ENCODE results near the gene DNAI4.
"Not testable (repeated sequence)": the region's sequence is repeated elsewhere in the genome, so short reads cannot be mapped to it uniquely, and the experiment has no call there.

Gene DNAI4

DNA sequence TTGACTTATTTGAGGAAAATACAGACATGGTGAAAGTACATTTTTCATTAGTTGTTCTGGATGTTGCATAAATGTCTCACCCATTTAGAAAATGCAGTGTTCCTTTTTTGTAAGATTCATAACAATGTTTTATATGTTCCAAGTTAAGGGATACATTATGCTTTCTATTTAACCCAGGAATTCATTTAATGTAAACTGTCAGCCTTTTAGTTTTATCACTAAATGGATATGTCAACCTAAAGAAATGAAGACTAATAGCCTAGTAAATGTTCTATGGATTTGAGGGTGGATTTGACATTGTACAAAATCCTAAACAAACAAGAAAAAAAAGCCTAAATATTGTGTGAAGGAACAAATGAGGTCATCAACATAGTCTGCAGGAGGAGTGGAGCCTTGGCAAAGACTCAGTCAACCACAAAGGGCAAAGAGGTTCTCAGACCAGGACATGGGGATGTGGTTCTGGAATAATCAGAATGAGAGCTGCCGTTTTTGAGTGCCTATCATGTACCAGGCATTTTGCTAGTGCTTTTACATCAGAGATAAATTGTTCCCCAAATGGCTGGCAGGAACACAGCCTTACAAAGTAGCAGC, 114.8 kb downstream of the DNAI4 start:
- peak; percentile 9 for DNase-seq

DNA sequence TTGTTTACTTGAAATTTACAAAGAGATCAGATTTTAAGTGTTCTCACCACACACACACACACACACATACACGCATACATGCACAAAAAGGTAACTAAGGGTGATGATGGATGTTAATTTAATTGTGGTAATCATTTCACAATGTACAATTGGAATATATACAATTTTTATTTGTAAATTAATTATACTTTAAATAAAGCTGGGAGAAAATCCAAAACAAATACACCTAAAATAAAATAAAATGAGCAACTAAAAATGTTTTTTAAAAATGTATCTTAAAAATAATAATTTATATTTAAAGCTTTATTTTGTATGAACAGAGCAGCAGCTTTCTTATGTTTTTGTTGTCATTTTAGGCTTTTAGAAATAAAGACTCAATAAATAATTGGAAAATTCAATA, 115.4 kb downstream of the DNAI4 start:
- DNase-seq: no peak

DNA sequence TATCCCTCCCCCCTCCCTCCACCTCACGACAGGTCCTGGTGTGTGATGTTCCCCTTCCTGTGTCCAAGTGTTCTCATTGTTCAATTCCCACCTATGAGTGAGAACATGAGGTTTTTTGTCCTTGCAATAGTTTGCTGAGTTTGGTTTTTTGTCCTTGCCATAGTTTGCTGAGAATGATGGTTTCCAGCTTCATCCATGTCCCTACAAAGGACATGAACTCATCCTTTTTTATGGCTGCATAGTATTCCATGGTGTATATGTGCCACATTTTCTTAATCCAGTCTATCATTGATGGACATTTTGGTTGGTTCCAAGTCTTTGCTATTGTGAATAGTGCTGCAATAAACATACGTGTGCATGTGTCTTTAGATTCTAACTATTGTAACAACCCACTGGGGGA, 128.8 kb downstream of the DNAI4 start:
- not testable (repeated sequence) for DNase-seq

DNA sequence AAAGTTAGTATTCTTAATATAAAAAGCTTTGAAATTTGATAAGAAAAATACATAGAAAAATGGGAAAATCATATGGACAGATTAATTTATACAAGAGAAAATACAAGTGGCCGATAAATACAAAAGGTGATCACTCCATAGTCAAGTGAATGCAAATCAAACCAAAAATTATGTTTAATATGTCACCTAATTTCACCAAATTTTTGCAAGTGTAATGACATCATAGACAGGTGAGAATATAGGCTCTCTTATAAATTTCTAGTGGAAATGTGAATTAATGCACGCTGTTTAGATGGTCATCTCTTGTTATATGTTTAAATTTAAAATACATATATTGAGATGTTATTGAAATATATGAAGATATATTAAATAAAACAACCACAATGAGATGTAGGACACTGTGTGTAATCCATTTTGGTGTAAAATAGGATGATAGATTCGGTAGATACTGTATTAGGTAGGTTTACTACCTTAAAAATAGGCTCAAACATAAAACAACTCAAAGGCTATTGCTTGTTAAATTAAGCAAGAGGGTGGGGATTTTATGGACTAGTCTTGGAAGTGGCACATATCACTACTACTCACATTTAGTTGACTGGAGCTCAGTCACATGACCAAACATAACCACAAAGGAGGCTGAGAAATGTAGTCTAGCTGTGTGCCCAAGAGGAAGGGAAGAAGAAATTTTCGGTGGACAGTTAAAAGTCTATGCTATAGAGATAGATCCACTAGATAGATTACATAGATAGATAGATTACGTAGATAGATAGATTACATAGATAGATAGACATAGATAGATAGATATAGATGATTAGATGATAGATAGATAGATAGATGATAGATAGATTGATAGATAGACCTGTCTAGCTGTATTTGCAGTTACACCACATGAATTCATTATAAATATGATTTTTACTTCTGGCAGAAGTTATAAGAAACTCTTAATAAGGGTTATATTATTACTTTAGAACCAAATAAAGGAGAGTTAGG, 132.7 kb downstream of the DNAI4 start:
- no peak for DNase-seq

DNA sequence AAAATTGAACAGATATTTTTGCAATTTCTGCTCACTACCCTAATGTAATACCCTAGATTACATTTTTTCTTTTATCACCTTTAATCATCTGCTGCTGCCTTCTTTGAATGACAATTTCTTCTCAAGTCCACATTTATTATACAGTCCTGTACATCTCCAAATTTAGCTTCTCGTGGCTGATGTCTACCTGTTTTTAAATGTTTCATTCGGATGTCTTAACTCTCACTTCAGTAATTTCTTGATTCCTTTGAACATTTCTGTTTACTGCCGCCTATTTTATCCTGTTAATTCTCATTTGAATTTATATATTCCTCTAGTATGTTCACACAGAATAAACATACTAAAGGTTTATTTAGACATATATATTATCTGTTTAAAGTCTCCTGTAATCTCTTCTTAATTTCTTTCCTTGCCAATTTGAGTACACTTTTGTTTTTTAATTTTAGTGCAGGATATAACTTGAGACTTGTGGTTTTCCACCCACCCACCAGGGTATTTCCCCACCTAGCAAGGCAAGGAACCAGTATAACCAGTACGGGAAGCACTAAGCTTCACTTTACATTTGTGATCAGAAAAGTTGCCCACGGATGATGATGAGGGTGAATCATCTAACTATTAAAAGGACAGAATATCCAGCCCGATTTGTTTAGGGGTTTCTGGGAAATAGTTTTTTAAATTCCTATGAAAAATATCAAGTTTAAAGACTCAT, 136.3 kb downstream of the DNAI4 start:
- no peak for DNase-seq

DNA sequence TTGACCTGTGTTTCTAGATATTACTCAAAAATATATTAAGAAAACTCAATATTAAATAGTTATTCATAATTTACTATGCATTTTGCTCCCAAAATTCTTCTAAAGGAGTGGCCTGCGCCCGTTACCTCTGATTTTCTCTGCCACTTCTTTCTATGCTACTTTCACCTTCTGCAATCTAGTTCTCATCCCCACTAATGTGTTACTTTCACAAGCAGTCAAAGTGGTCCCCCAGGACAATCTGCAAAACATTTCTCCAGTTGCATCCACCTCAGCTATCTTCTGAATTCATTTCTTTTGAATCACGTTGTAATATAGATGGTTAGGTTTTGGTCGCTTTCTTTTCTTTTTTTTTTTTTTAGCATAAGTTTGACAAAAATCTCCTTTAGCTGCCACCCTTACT, 137.0 kb downstream of the DNAI4 start:
- no peak for DNase-seq

DNA sequence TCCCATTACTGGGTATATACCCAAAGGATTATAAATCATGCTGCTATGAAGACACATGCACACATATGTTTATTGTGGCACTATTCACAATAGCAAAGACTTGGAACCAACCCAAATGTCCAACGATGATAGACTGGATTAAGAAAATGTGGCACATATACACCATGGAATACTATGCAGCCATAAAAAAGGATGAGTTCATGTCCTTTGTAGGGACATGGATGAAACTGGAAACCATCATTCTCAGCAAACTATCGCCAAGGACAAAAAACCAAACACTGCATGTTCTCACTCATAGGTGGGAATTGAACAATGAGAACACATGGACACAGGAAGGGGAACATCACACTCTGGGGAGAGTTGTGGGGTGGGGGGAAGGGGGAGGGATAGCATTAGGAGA, 138.9 kb downstream of the DNAI4 start:
- DNase-seq: not testable (repeated sequence)

DNA sequence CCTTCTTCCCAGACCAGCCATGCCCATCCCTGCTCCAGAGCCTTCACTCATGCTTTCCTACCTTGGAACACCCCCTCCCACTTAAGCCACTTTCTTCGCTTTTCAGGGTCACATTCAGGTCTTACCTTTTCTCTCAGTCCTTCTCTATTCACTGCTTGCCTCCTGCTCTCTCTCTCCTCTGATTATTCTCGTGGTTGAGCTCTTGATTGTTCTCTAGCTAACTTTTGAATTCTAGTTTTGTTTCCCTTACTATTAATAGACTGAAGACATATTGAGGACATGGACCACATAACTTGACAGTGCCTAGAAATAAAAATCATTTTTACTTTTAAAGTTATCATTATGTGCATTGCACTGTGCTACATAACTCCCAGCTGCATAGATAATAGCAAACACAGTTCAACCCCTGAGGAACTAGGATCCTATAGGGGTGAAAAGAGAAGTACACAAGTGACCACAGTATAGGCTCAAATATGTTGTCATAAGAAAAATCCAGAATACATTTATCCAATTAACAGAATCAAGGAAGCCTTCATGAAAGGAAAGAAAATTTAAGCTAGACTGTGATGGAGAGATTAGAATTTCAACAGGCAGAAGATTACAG, 145.1 kb downstream of the DNAI4 start:
- DNase-seq: no peak

DNA sequence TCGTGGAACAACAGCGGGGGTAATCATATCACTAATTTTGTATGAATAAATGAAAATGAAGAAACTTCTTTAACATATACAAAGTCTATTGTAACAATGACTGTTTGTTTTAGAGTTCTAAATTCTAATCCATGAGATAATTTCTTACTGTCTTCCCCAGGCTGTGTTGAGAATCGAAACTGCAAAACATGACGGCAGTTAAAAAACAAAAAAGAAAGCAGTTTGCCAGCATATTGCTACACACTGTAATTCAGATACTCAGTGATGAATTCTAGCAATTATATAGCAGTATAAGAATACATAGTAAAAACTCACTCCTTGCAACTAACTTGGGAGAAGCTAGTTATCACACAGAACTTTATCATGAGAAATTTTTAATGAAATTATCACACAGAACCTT, 145.7 kb downstream of the DNAI4 start:
- DNase-seq: no peak

DNA sequence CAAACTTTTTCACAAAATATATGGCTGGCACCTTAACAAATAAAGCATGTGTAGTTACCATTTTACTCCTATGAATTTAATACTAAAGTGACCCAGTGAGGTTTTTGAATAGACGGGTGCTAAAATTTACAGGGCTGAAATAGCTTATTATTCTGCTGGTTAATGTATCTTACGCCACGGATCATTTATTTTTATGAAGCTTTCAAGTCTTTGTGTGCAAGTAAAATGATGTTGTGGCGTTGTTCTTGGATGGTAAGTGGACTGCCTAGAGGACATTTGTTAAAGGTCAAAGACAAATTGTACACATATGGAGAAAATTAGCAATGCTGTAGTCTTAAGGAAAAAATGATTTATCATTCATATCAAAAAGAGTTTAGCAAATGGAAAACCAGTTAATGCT, 146.4 kb downstream of the DNAI4 start:
- no peak for DNase-seq

DNA sequence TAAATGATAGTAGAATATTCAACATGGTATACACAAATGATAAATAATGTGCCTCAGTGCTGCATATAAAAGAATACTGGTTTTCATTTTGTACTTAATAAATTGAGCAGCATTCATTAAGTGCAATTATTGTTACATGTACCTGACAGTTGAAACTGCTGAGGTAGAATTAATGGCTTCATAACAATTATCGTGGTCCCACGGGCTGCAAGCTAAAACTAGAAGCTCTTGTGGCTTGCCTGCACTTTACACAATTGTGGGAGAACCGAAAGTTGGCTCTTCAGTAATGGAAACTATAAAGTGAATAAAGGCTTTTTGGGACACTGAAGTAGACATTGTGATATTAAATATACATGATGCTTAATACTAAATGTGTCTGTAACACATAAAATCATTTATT, 146.8 kb downstream of the DNAI4 start:
- no peak for DNase-seq

DNA sequence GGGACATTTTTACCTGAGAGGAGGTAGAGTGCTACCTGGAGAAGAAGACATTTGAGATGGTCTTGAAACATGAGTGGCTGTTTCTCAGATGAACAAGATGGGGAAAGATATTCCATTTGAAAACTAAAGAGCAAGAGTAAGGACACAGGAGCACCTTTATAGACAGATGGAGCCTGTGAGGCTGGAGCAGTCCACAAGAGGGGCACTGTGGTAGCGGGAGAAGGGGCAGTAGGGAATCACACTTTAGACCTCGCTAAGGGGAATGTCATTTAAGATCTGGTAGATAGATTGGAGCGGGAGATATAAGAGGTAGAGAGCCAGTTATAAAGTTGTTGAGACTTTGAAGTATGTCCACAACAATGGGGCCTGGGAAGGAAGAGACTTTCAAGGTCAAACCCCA, 149.0 kb downstream of the DNAI4 start:
- no peak for DNase-seq

DNA sequence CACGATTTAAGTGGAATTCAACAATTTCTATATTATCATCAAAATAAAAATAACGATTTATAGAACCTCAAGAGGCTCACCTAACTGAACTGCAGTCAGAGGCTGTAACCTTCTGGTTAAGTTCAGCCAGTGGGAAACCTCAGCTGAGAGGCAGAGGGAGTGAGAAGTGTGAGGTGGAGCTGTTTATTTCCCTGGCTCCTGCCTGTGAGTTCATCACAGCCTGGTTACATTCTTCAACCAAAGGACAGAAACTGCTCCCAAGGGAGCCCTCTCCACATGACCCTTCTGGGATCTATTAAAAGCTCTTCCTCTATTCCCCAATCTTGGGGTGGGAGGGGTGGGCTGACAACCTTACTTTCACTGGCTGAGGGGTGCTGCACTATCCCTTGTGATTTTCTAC, 150.2 kb downstream of the DNAI4 start:
- DNase-seq: no peak

DNA sequence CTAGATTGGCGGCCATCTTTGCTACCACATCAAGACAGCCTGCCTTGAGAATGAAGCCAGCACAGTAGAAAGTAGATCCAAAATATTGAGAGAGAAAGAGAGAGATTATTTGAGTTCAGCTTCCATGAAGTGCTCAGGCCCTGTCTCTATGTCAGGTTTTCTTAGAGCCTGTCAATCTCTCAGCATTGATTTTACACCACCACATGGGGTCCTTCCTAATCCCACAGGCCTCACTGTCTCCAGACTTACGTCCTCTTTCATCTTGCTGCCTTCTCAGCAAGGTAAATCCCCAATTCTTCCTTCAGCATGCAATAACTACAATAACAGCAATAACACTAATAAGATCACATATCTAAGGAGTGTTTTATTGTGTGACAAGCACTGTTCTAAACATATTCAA, 151.4 kb downstream of the DNAI4 start:
- DNase-seq: no peak

DNA sequence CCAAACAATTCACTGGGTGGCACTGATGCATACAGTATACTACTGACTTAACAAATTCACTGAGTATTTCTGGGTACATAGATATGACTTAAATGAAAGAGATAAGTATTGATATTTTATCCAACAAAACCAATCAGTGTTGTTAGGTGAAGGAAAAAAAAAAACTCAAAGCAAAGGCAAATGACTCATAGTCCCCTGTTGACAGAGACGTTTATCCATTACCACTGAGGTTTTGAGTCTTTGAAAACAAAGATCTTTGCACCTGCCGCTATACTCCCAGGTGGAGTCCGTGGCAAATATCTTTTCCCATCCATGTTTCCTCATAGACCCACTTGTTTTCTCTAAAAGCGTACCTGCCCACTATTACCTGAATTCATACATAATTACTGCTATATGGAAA, 154.0 kb downstream of the DNAI4 start:
- DNase-seq: no peak

DNA sequence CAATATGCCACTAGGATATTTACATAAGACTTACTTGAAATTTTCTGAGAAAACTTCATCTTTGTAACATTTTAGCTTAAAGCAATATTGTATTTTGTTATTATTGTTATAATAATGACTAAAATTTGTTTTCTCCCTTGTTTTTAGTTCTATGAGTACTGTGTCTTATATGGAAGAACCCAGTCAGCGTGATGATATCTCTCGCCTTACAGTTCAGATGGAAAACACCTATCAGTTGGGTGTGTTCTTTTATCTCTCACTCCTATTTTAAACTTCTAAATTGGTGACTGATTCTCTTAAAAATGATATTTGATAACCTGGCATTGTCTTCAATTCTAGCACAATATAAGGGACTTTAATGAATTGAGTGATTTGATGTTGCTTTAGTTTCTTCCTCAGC, 154.4 kb downstream of the DNAI4 start:
- DNase-seq: no peak

DNA sequence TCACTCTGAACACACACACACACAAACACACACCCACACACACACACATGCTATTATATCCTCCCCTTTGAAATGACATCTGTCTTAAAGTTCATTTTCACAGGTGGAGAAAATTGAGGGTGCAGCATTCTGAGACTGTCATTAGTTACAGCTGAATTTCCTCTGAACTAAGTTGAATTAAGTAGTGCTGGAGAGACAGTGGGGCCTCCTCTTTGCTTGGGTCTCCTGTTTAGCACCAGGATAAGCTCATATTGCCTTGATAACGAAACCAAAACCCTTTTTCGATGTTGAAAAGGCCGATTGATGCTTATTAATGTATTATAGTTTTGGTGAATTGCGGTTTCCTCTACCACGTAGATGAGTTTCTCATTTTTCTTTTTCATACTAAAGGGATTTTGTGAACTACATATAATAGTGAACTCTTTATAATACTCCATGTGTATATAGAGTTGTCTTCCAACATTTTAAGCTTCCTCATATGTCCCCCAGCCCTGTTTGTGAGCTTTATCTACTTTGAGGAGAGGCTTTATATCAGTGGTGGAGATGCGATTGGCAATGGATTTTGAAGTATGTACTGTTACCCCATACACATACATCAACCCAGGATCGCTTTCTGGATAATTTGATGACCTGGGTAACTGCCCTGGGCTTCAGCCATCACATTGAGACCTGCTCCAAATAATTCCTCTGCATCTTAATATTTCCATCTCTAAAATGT, 155.0 kb downstream of the DNAI4 start:
- DNase-seq: no peak

DNA sequence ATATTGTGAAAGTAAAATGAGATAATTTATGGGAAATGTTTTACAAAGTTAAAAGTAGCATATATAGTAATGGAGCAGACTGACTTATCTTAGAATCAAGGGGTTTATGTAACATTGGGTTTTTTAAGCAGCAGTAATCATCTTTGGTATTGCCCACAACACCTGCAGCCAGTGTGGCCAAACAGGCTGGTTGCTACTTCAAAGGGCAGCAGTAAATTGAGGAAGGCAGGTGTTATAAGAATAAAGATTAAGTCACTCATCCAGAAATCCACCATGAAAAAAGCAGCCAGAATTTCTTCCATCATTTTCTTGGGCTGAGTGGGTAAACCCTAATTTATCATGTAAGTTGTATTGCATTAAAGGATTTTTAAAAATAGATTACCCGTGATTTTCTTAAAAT, 155.7 kb downstream of the DNAI4 start:
- no peak for DNase-seq

DNA sequence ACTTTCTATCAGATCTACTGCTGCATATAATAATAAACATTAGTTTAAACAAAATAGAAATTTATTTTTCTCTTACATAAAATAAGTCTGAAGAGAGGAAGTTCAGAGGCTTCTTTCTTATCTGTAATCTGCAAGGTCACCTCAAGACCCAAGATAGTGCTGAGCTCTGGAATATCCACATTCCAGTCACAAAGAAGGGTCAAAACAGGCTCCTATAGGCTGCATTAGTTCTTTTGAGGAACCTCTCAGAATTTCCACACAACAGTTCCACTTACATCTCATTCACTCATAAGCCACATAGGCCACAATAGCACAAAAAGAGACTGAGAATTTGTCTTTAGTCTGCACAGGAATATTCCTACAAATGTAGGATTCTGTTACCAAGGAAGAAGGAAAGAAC, 157.0 kb downstream of the DNAI4 start:
- no peak for DNase-seq

DNA sequence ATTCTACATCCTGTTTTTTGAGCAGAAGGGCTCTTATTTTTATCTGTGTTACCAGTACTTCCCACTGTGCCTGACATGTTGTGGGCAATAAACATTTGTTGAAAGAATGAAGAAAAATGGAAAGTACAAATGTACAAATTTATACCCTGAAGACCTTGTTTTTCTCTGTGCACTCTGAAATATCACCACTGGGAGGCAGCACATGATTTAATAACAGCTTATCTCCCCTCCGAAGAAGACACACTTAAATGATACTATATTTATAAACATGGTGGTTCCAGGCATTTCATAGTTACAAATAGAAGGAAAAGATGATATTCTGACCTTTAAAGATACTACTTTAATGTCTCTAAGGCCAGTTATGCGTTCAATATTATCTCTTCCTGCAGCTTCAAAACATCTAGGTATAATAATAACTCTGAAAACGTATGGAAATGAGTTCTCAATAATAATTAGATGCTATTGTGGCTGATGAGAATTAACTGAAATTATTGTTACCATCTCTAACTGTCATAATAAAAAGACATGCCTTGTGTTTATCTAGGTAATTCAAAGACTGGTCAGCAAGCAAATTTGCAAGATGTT, 159.6 kb downstream of the DNAI4 start:
- DNase-seq: peak; percentile 38

Data from kidney glomerular epithelial cell (primary cell).